Trophoblast cell (in vitro differentiated cells and primary cell): ENCODE measurements around the gene DLGAP4.

ENCODE experiments used
- DNase-seq, 2 donors: peaks; one replicate each; pipeline ENCODE4 v3.0.0-alpha.2; 2016
- H2AFZ ChIP-seq: 2 replicates; pipeline ENCODE4 v1.6.1; 2013; ENCODE audit warnings: low read length, moderate library complexity, mild to moderate bottlenecking; ENCODE audit not compliant: insufficient read depth, poor library complexity
- H2AK5ac ChIP-seq: 2 replicates; pipeline ENCODE4 v1.6.1; 2013; ENCODE audit warnings: mild to moderate bottlenecking, low read length
- H2BK120ac ChIP-seq: 2 replicates; pipeline ENCODE4 v1.6.1; 2013; ENCODE audit warnings: low read length, mild to moderate bottlenecking, moderate library complexity; ENCODE audit not compliant: insufficient read depth, poor library complexity
- H2BK12ac ChIP-seq: 2 replicates; pipeline ENCODE4 v1.6.1; 2013; ENCODE audit warnings: mild to moderate bottlenecking, low read length, moderate library complexity
- H2BK5ac ChIP-seq: 2 replicates; pipeline ENCODE4 v1.6.1; 2013; ENCODE audit warnings: low read length, low read depth, moderate library complexity, mild to moderate bottlenecking; ENCODE audit not compliant: poor library complexity
- H3K14ac ChIP-seq: 2 replicates; pipeline ENCODE4 v1.6.1; 2013; ENCODE audit warnings: mild to moderate bottlenecking, low read length
- H3K18ac ChIP-seq: 2 replicates; pipeline ENCODE4 v1.6.1; 2013; ENCODE audit warnings: mild to moderate bottlenecking, low read length
- H3K23ac ChIP-seq: 2 replicates; pipeline ENCODE4 v1.6.1; 2013; ENCODE audit warnings: low read length
- H3K27ac ChIP-seq: 2 replicates; pipeline ENCODE4 v1.5.1; 2013; ENCODE audit warnings: low read depth, mild to moderate bottlenecking, inconsistent platforms, low read length, moderate library complexity
- H3K27me3 ChIP-seq: 2 replicates; pipeline ENCODE4 v1.6.1; 2013; ENCODE audit warnings: inconsistent platforms, mild to moderate bottlenecking, low read length, moderate library complexity; ENCODE audit not compliant: insufficient read depth
- H3K36me3 ChIP-seq, 2 experiments: 1 replicate in 1 of 2; 2 replicates in 1 of 2; pipeline ENCODE4 v1.6.1; 2013; ENCODE audit warnings: low read length in 2 of 2, mild to moderate bottlenecking in 2 of 2, moderate library complexity in 1 of 2; ENCODE audit not compliant: insufficient read depth in 2 of 2, control insufficient read depth in 1 of 2
- H3K4ac ChIP-seq: 2 replicates; pipeline ENCODE4 v1.6.1; 2013; ENCODE audit warnings: low read depth, mild to moderate bottlenecking, low read length, moderate library complexity
- H3K4me1 ChIP-seq, 2 experiments: 1 replicate in 1 of 2; 2 replicates in 1 of 2; pipeline ENCODE4 v1.6.1; 2013; ENCODE audit warnings: low read length in 2 of 2, mild to moderate bottlenecking in 2 of 2, moderate library complexity in 1 of 2; ENCODE audit not compliant: insufficient read depth in 2 of 2, control insufficient read depth in 1 of 2
- H3K4me2 ChIP-seq: 2 replicates; pipeline ENCODE4 v1.6.1; 2013; ENCODE audit warnings: inconsistent platforms, mild to moderate bottlenecking, low read length, moderate library complexity
- H3K4me3 ChIP-seq: 2 replicates; pipeline ENCODE4 v1.5.1; 2013; ENCODE audit warnings: mild to moderate bottlenecking, low read depth, low read length, inconsistent platforms
- H3K79me1 ChIP-seq: one replicate; pipeline ENCODE4 v1.6.1; 2013; ENCODE audit warnings: low read length
- H3K79me2 ChIP-seq: 2 replicates; pipeline ENCODE4 v1.6.1; 2013; ENCODE audit warnings: low read length, mild to moderate bottlenecking; ENCODE audit not compliant: control insufficient read depth, insufficient read depth, poor library complexity
- H3K9ac ChIP-seq: 2 replicates; pipeline ENCODE4 v1.6.1; 2013; ENCODE audit warnings: mild to moderate bottlenecking, low read length
- H3K9me3 ChIP-seq: 2 replicates; pipeline ENCODE4 v1.6.1; 2013; ENCODE audit warnings: low read depth, mild to moderate bottlenecking, control low read depth, inconsistent platforms, low read length; ENCODE audit not compliant: insufficient read depth
- H4K12ac ChIP-seq: 2 replicates; pipeline ENCODE4 v1.6.1; 2013; ENCODE audit warnings: low read depth, mild to moderate bottlenecking, low read length, moderate library complexity
- H4K8ac ChIP-seq: 2 replicates; pipeline ENCODE4 v1.6.1; 2013; ENCODE audit warnings: low read depth, mild to moderate bottlenecking, low read length, moderate library complexity
- H4K91ac ChIP-seq: one replicate; pipeline ENCODE4 v1.6.1; 2013; ENCODE audit warnings: low read depth, mild to moderate bottlenecking, low read length, moderate library complexity
- WGBS: extraction: QIAGEN DNeasy Blood & Tissue Kit; methylation state at CpG from one replicate; pipeline ENCODE4 v1.1.7; 2013; ENCODE audit warnings: missing lambda C conversion rate; ENCODE audit not compliant: insufficient read length, insufficient coverage; ENCODE audit errors: extremely low coverage; 5-methylcytosine and 5-hydroxymethylcytosine counted together

The DLGAP4 gene

DNA sequence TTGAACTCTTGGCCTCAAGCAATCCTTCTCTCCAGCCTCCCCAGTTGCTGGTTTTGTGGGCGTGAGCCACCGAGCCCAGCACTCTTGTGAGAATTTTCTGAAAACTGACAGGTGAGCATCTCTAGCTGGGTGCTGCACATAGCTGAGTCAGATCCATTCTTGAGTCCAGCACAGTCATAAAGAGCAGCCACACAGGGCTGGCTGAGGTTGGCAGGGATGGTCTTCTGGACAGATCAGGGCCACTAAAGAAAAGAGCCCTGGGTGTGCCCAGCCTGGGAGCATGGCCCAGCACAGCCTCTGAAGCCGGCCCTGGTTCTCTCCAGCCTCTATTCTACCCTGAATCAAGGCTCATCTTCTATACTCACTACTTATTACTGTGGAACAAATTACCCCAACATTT lies 11.5 kb downstream of the DLGAP4 start:
- Histone ChIP-seq H2AK5ac (no peak overlapping the region), H3K79me2 (no peaks in the 10 kb centered on the region), H2BK120ac (no peak overlapping the region), H3K79me1 (no peaks in the 10 kb centered on the region), H3K27ac (no peak overlapping the region), H2BK12ac (no peak overlapping the region), H2AFZ (no peak overlapping the region), H4K8ac (no peak overlapping the region), H3K14ac (no peak overlapping the region), H3K36me3 (no peaks in the 10 kb centered on the region), H3K27me3 (no peaks in the 10 kb centered on the region), H3K4ac (no peak overlapping the region), H3K9ac (no peak overlapping the region), H3K4me3 (no peak overlapping the region), H4K91ac (no peak overlapping the region), H4K12ac (no peak overlapping the region), H2BK5ac (no peak overlapping the region), H3K23ac (no peak overlapping the region), H3K4me1 (no peaks in the 10 kb centered on the region), H3K9me3 (peaks cover 8% of the 10 kb centered on the region), H3K18ac (no peak overlapping the region), H3K4me2 (no peak overlapping the region)
- DNase-seq = peak in 1 of 2 donors; percentile 40
- no CpG with 5 or more reads among the region's 3 CpGs for WGBS

DNA sequence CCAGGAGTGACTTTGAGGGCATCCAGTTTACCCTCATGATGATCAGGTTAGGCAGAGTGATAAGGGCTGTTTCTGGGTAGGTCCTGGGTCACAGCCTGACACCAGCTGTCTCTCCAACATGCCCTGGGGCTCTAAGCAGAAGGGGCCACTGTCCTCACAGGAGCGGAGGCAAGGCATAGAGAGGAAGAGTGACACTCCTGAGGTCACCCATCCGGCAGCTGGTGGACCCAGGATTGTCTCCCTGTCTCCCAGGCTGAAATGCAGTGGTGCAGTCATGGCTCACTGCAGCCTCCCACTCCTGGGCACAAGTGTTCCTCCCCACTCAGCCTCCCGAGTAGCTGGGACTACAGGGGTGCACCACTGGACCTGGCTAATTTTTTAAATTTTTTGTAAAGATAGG lies 12.0 kb downstream of the DLGAP4 start:
- Histone ChIP-seq H3K23ac (no peak overlapping the region), H3K14ac (no peak overlapping the region), H3K27ac (no peak overlapping the region), H3K79me1 (no peaks in the 10 kb centered on the region), H2AK5ac (no peak overlapping the region), H3K4me2 (no peak overlapping the region), H3K79me2 (no peaks in the 10 kb centered on the region), H3K9me3 (peaks cover 8% of the 10 kb centered on the region), H4K12ac (no peak overlapping the region), H3K36me3 (no peaks in the 10 kb centered on the region), H3K4ac (no peak overlapping the region), H2BK12ac (no peak overlapping the region), H2BK5ac (no peak overlapping the region), H3K4me1 (no peaks in the 10 kb centered on the region), H3K27me3 (no peaks in the 10 kb centered on the region), H3K4me3 (no peak overlapping the region), H2BK120ac (no peak overlapping the region), H3K9ac (no peak overlapping the region), H2AFZ (no peak overlapping the region), H3K18ac (no peak overlapping the region), H4K8ac (no peak overlapping the region), H4K91ac (no peak overlapping the region)
- peak; percentile 72 to 89 for DNase-seq
- whole genome bisulfite sequencing = no CpG with 5 or more reads among the region's 3 CpGs

DNA sequence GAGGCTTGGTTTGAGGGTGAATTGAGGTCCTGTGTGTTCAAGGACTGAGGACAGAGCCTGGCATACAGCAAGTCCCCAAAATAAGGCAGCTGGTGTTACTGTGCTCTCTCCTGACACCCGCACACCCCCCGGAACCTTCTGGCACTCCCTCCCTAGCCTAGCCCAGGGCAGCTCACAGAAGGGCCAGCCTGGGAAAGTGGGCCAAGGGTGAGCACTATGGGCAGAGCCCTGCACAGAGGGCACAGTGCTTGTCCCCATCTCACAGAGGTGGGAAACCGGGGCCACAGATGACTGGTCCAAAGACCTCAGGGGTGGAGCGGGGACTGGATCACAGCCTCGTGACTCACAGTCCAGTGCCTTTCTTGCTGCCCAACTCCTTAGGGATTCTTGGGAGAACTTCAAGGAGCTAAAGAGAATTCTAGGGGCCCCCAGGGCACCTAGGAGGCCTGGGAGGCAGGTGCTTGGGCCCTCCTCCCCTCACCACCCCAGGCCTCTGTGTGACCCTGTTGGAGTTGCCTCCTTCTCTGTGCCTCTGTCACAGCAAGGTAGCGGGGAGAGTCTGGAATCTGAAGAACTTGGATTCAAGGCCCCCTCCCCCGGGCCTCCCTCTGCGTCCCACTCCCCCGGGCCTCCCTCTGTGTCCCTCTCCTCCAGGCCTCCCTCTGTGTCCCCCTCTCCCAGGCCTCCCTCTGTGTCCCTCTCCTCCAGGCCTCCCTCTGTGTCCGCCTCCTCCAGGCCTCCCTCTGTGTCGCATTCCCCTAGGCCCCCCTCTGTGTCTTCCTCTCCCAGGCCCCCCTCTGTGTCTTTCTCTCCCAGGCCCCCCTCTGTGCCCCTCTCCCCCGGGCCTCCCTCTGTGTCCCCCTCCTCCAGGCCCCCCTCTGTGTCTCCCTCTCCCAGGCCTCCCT lies 13.5 kb downstream of the DLGAP4 start:
- Histone ChIP-seq H2AK5ac (no peak overlapping the region), H3K23ac (no peak overlapping the region), H3K4ac (no peak overlapping the region), H3K14ac (no peak overlapping the region), H3K79me2 (no peaks in the 10 kb centered on the region), H3K18ac (no peak overlapping the region), H3K27me3 (no peaks in the 10 kb centered on the region), H3K4me2 (no peak overlapping the region), H3K36me3 (no peaks in the 10 kb centered on the region), H2BK12ac (no peak overlapping the region), H4K91ac (no peak overlapping the region), H3K27ac (no peak overlapping the region), H4K12ac (no peak overlapping the region), H4K8ac (no peak overlapping the region), H3K9ac (no peak overlapping the region), H3K79me1 (no peaks in the 10 kb centered on the region), H3K4me1 (no peaks in the 10 kb centered on the region), H3K9me3 (peaks cover 7% of the 10 kb centered on the region), H2AFZ (no peak overlapping the region), H2BK5ac (no peak overlapping the region), H3K4me3 (no peak overlapping the region), H2BK120ac (no peak overlapping the region)
- DNase-seq = peak in 1 of 2 donors; percentile 25
- WGBS = no CpG with 5 or more reads among the region's 12 CpGs

DNA sequence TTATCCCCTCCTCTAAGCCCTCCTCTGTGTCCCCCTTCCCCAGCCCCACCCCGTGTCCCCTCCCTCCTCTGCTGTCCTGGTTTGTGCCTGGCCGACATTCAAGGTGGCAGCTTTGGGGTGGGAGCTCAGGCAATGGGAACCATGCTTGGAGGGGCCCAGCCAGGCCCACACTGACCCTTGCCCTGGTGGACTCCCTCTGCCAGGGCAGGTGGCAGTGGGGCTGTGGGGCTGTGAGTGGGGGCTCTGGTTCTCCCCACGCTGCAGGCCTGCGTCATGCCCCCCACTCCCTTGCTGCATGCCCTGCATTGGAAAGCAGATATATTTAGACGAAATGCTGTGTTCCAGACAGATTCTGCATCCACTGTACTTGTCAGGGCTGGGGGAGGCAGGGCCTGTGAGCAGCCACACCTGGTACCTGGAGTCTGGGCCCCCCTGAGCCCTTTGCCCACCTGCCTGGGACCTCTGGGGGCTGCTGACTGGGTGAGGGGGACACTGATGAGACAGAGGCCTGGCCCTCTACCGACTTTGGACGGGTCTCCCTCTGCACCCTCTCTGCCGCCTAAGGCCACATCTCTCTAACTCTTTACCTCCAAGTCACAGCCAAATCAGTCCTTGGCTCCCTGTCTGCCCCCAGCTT lies 14.2 kb downstream of the DLGAP4 start:
- peaks cover 2% of the 10 kb centered on the region for H3K9me3 ChIP-seq
- no peaks in the 10 kb centered on the region for H3K36me3 ChIP-seq
- no peaks in the 10 kb centered on the region for H3K79me2 ChIP-seq
- H3K23ac ChIP-seq = no peak overlapping the region
- H3K27ac ChIP-seq = no peak overlapping the region
- no peak overlapping the region for H2AFZ ChIP-seq
- no peak for DNase-seq
- no peak overlapping the region for H3K18ac ChIP-seq
- no peaks in the 10 kb centered on the region for H3K4me1 ChIP-seq
- no peak overlapping the region for H3K4ac ChIP-seq
- no peak overlapping the region for H4K8ac ChIP-seq
- no peak overlapping the region for H3K4me2 ChIP-seq
- no peaks in the 10 kb centered on the region for H3K79me1 ChIP-seq
- H3K14ac ChIP-seq = no peak overlapping the region
- no peak overlapping the region for H4K91ac ChIP-seq
- H3K9ac ChIP-seq = no peak overlapping the region
- no peak overlapping the region for H2BK12ac ChIP-seq
- no peak overlapping the region for H2AK5ac ChIP-seq
- no peak overlapping the region for H4K12ac ChIP-seq
- WGBS = no CpG with 5 or more reads among the region's 8 CpGs
- H3K27me3 ChIP-seq = no peaks in the 10 kb centered on the region
- H2BK5ac ChIP-seq = no peak overlapping the region
- no peak overlapping the region for H3K4me3 ChIP-seq
- H2BK120ac ChIP-seq = no peak overlapping the region
